ENCODE results near the gene ALG9. TPM values are rescaled to one million over a fixed set of nuclear protein-coding genes. Genes with fewer than 3 reads are reported as not detected.

The ALG9 gene
- total RNA-seq, 4 donors from 2014 or later = 10.3 to 22.5 (median 14.9) TPM

- no peaks in the 10 kb centered on the region for H3K4me1 ChIP-seq
- TF ChIP-seq POLR2A (IDR thresholded peaks at IDR 0.05) = no peak
- TF ChIP-seq CTCF (IDR thresholded peaks at IDR 0.05 in 4 of 5, conservative IDR thresholded peaks at IDR 0.05 in 1 of 5) = no peak
- intact Hi-C loops (cut with DNase I; ENCODE audit: low total_unique reads) = no loop called here
- H3K36me3 ChIP-seq = peaks cover 0 to 80% of the 10 kb centered on the region in 2 donors
- H3K27ac ChIP-seq = no peak overlapping the region
- ATAC-seq (no peak), DNase-seq (no peak)
- no peaks in the 10 kb centered on the region for H3K27me3 ChIP-seq
- H3K9me3 ChIP-seq = no peaks in the 10 kb centered on the region
- no peak overlapping the region for H3K4me3 ChIP-seq
- in situ Hi-C loops (cut with MboI; ENCODE audit: low sequenced_read_pairs in 4 of 4) = no loop called here
Measured at GRCh38 chr11:111860257-111860656, 11.1 kb downstream of the ALG9 start.

GRCh38 chr11:111855506-111855905, 15.9 kb downstream of the ALG9 start:
- in situ Hi-C loops (cut with MboI; ENCODE audit: low sequenced_read_pairs in 4 of 4) (no loop called here), intact Hi-C loops (cut with DNase I; ENCODE audit: low total_unique reads) (no loop called here)
- TF ChIP-seq POLR2A (IDR thresholded peaks at IDR 0.05) (no peak), CTCF (IDR thresholded peaks at IDR 0.05 in 4 of 5, conservative IDR thresholded peaks at IDR 0.05 in 1 of 5) (no peak)
- Histone ChIP-seq H3K27me3 (no peaks in the 10 kb centered on the region), H3K36me3 (peaks cover 0 to 72% of the 10 kb centered on the region in 2 donors), H3K27ac (no peak overlapping the region), H3K9me3 (no peaks in the 10 kb centered on the region), H3K4me1 (no peaks in the 10 kb centered on the region), H3K4me3 (no peak overlapping the region)
- no peak for ATAC-seq
- no peak for DNase-seq

GRCh38 chr11:111852103-111852502, 19.3 kb downstream of the ALG9 start:
- no peaks in the 10 kb centered on the region for H3K27me3 ChIP-seq
- intact Hi-C loops (cut with DNase I; ENCODE audit: low total_unique reads) = no loop called here
- H3K36me3 ChIP-seq = peaks cover 0 to 65% of the 10 kb centered on the region in 2 donors
- in situ Hi-C loops (cut with MboI; ENCODE audit: low sequenced_read_pairs in 4 of 4) = no loop called here
- H3K9me3 ChIP-seq = no peaks in the 10 kb centered on the region
- H3K4me1 ChIP-seq = no peaks in the 10 kb centered on the region
- ATAC-seq (no peak), DNase-seq (no peak)
- TF ChIP-seq CTCF (IDR thresholded peaks at IDR 0.05 in 4 of 5, conservative IDR thresholded peaks at IDR 0.05 in 1 of 5) (no peak), POLR2A (IDR thresholded peaks at IDR 0.05) (no peak)
- H3K27ac ChIP-seq = no peak overlapping the region
- H3K4me3 ChIP-seq = no peak overlapping the region

- intact Hi-C loops (cut with DNase I; ENCODE audit: low total_unique reads) = no loop called here
- Histone ChIP-seq H3K36me3 (peaks cover 0 to 64% of the 10 kb centered on the region in 2 donors), H3K27me3 (no peaks in the 10 kb centered on the region), H3K27ac (no peak overlapping the region), H3K4me1 (no peaks in the 10 kb centered on the region), H3K4me3 (no peak overlapping the region), H3K9me3 (no peaks in the 10 kb centered on the region)
- in situ Hi-C loops (cut with MboI; ENCODE audit: low sequenced_read_pairs in 4 of 4) = no loop called here
- no peak for DNase-seq
- no peak for ATAC-seq
- TF ChIP-seq CTCF (IDR thresholded peaks at IDR 0.05 in 4 of 5, conservative IDR thresholded peaks at IDR 0.05 in 1 of 5) (peak in 1 of 5 experiments; percentile 29), POLR2A (IDR thresholded peaks at IDR 0.05) (no peak)
Measured at GRCh38 chr11:111851636-111852035, 19.7 kb downstream of the ALG9 start.

- no peaks in the 10 kb centered on the region for H3K4me1 ChIP-seq
- H3K36me3 ChIP-seq = peaks cover 0 to 62% of the 10 kb centered on the region in 2 donors
- H3K27me3 ChIP-seq = no peaks in the 10 kb centered on the region
- H3K27ac ChIP-seq = no peak overlapping the region
- in situ Hi-C loops (cut with MboI; ENCODE audit: low sequenced_read_pairs in 4 of 4) (no loop called here), intact Hi-C loops (cut with DNase I; ENCODE audit: low total_unique reads) (no loop called here)
- TF ChIP-seq POLR2A (IDR thresholded peaks at IDR 0.05) = no peak
- H3K9me3 ChIP-seq = no peaks in the 10 kb centered on the region
- DNase-seq (no peak), ATAC-seq (no peak)
- no peak overlapping the region for H3K4me3 ChIP-seq
Measured at GRCh38 chr11:111851067-111851466, 20.3 kb downstream of the ALG9 start.
